GM12878 (cell line): Measurements from ENCODE around the gene CHD5. TPM values are rescaled to one million over a fixed set of nuclear protein-coding genes. Genes with fewer than 3 reads are reported as not detected.

Experiments used
- ATAC-seq: fragments of 200-7000 bp; cut with Tn5 transposase; 3 replicates; pipeline ENCODE4 v1.9.1; 2020; ENCODE audit warnings: mild to moderate bottlenecking, moderate library complexity
- BruUV-seq: library from RNA; stranded (reverse); fragments of 400-500 nt; replicated peaks from 2 replicates; lab custom pipeline; 2021; lab: Mats Ljungman, UMichigan
- CTCF ChIA-PET: fragments of 300-600 bp; sonication (Branson Sonifier 250); formaldehyde crosslinking; extraction: SDS; loops from one replicate; lab custom pipeline; 2021; ENCODE audit warnings: inconsistent platforms; lab: Yijun Ruan, JAX
- POLR2A ChIA-PET: fragments of 350-600 bp; formaldehyde crosslinking; extraction: SDS; loops from one replicate; lab custom pipeline; 2021; ENCODE audit warnings: inconsistent platforms; lab: Charles Lee
- RAD21 ChIA-PET: fragments of 300-600 bp; sonication (Branson Sonifier 250); formaldehyde crosslinking; loops from one replicate; lab custom pipeline; 2023; ENCODE audit warnings: antibody characterized with exemption; ENCODE audit not compliant: unreplicated experiment; lab: Charles Lee
- SMC1A ChIA-PET: fragments of 300-600 bp; sonication (Branson Sonifier 250); formaldehyde crosslinking; loops from one replicate; lab custom pipeline; 2023; ENCODE audit not compliant: unreplicated experiment, uncharacterized antibody; lab: Charles Lee
- DNase-seq: peaks from one replicate; pipeline ENCODE4 v3.0.0-alpha.2; 2011; ENCODE audit warnings: low read depth, low spot score
- FAIRE-seq: peaks from 3 replicates; lab custom pipeline; 2011; peaks lifted over from hg19 to GRCh38; lab: Jason Lieb, UNC
- H2AFZ ChIP-seq: 2 replicates; pipeline ENCODE4 v1.6.0; 2011; ENCODE audit warnings: low read depth, low read length, control low read depth; ENCODE audit not compliant: control insufficient read depth
- H3K27ac ChIP-seq: 2 replicates; pipeline ENCODE4 v1.5.1; 2011; ENCODE audit warnings: control low read depth; ENCODE audit not compliant: control insufficient read depth, insufficient read depth
- H3K27me3 ChIP-seq, 2 experiments: replicated peaks in 1 of 2; 2 replicates each; pipeline versions ENCODE4 v1.6.0 to v1.6.1; 2011; ENCODE audit warnings: low read length in 1 of 2; ENCODE audit not compliant: control insufficient read depth in 2 of 2, insufficient read depth in 2 of 2
- H3K36me3 ChIP-seq, 2 experiments: 2 replicates each; pipeline ENCODE4 v1.5.1; 2011; ENCODE audit warnings: low read length in 1 of 2; ENCODE audit not compliant: control insufficient read depth in 2 of 2, insufficient read depth in 2 of 2
- H3K4me1 ChIP-seq: 2 replicates; pipeline ENCODE4 v1.6.1; 2011; ENCODE audit warnings: mild to moderate bottlenecking, low read length, moderate library complexity, mixed read lengths; ENCODE audit not compliant: control insufficient read depth, insufficient read depth
- H3K4me2 ChIP-seq: 2 replicates; pipeline ENCODE4 v1.6.0; 2011; ENCODE audit warnings: control low read depth; ENCODE audit not compliant: control insufficient read depth, insufficient read depth
- H3K4me3 ChIP-seq: fragments of 200-600 bp; sonication (generic); 2 replicates; pipeline ENCODE4 v1.5.1; 2016
- H3K79me2 ChIP-seq: 2 replicates; pipeline ENCODE4 v1.6.0; 2011; ENCODE audit warnings: low read length; ENCODE audit not compliant: control insufficient read depth, insufficient read depth
- H3K9ac ChIP-seq: 2 replicates; pipeline ENCODE4 v1.8.0; 2011; ENCODE audit warnings: low read length, control low read depth, mixed read lengths; ENCODE audit not compliant: control insufficient read depth, insufficient read depth
- H3K9me3 ChIP-seq: replicated peaks from 3 replicates; pipeline ENCODE4 v1.5.1; 2011; ENCODE audit warnings: mild to moderate bottlenecking, low read length; ENCODE audit not compliant: control insufficient read depth, insufficient read depth
- H4K20me1 ChIP-seq: 2 replicates; pipeline ENCODE4 v1.6.0; 2011; ENCODE audit not compliant: control insufficient read depth, insufficient read depth
- ASH2L ChIP-seq: fragments of 300-600, 200-600 bp; sonication (generic); IDR thresholded peaks from 2 replicates; pipeline ENCODE4 v1.6.1; 2017; ENCODE audit warnings: low read depth, mild to moderate bottlenecking, borderline replicate concordance
- BRCA1 ChIP-seq: IDR thresholded peaks from 2 replicates; pipeline ENCODE4 v1.6.1; 2011; ENCODE audit warnings: low read depth, low read length, improper control_type of control experiment
- RCOR1 ChIP-seq: conservative IDR thresholded peaks from 2 replicates; pipeline ENCODE4 v1.6.1; 2012; ENCODE audit warnings: low read depth, low read length, improper control_type of control experiment
- ZNF207 ChIP-seq: fragments of 450-650 bp; IDR thresholded peaks from 2 replicates; pipeline ENCODE4 v1.6.1; 2014; ENCODE audit warnings: antibody characterized with exemption, mild to moderate bottlenecking, borderline replicate concordance
- WGBS: methylation state at CpG from one replicate; pipeline ENCODE4 v1.1.6; 2016; ENCODE audit warnings: low lambda C conversion rate; ENCODE audit not compliant: insufficient replicate concordance, insufficient coverage; ENCODE audit errors: missing lambda C conversion rate; 5-methylcytosine and 5-hydroxymethylcytosine counted together
- in situ Hi-C: fragments of 300-500 bp; cut with MboI; formaldehyde crosslinking; loops from 9 replicates; pipeline ENCODE4 v1.14.3; 2018; ENCODE audit warnings: mixed read lengths
- intact Hi-C: fragments of 100-400 bp; cut with micrococcal nuclease; formaldehyde crosslinking; loops from one replicate; pipeline ENCODE4 v1.14.2; 2022; ENCODE audit not compliant: unreplicated experiment
- polyA plus RNA-seq, 11 experiments: library from polyadenylated mRNA; depleted of rRNA in 4 of 11; unstranded in 6 of 11; stranded (reverse) in 5 of 11; fragments of >200 nt; fragmentation: Nextera tagmentation in 4 of 11; fragmentation: Illumina TruSeq in 1 of 11; extraction: Ambion mirVana in 4 of 11; extraction: Trizol in 1 of 11; gene quantifications; 1 replicate in 1 of 11; 2 replicates in 10 of 11; pipeline versions ENCODE4 v1.2.1 to v1.2.3, GENCODE V29; 2011 to 2016; ENCODE audit warnings: inconsistent platforms in 2 of 11, missing spikeins in 2 of 11, low read depth in 1 of 11
- total RNA-seq, 4 experiments: library from RNA; depleted of rRNA in 3 of 4; stranded (reverse); fragments of >200 nt in 3 of 4; fragmentation: Illumina TruSeq in 1 of 4; extraction: Trizol in 1 of 4; gene quantifications; 2 replicates each; pipeline versions ENCODE4 v1.2.1 to v1.2.3, GENCODE V29; 2013 to 2021
- TF ChIP-seq, protein P1 (sequence below): IDR thresholded peaks from 2 replicates; pipeline ENCODE4 v1.6.1; 2011; ENCODE audit warnings: low read depth, low read length, improper control_type of control experiment, borderline replicate concordance

The CHD5 gene
- total and polyA plus RNA-seq, 10 of the 15 experiments (the other 5 are each of a cell fraction or from before 2014, with no cell fraction given): 0.03 to 0.49 (median 0.13) TPM; not detected in 3

DNA sequence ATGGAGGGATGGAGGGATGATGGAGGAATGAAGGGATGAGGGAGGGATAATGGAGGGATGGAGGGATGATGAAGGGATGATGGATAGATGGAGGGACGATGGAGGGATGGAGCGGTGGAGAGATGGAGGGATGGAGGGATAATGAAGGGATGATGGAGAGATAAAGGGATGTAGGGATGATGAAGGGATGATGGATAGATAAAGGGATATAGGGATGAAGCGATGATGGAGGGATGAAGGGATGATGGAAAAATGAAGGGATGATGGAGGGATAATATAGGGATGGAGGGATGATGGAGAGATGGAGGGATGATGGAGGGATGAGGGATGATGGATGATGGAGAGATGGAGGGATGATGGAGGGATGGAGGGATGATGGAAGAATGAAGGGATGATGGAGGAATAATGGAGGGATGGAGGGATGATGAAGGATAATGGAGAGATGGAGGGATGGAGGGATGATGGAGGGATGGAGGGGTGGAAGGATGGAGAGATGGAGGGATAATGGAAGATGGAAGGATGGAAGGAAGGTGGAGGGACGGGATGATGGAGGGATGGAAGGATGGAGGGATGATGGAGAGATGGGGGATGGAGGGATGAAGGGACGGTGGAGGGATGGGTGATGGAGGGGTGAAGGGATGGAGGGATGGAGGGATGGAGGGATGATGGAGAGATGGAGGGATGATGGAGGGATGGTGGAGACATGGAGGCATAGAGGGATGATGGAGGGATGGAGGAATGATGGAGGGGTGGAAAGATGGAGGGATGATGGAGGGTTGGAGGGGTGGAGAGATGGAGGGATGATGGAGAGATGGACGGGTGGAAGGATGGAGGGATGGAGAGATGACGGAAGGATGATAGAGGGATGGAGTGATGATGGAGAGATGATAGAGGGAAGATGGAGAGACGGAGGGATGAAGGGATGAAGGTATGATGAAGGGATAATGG lies 72.4 kb downstream of the CHD5 start:
- ChIA-PET SMC1A (no interaction called here), POLR2A (no interaction called here), CTCF (no interaction called here), RAD21 (no interaction called here)
- no peaks in the 10 kb centered on the region for H4K20me1 ChIP-seq
- no peak for DNase-seq
- no peak for ATAC-seq
- BruUV-seq: no TSS peak
- H3K4me1 ChIP-seq: no peaks in the 10 kb centered on the region
- H3K27ac ChIP-seq: no peak overlapping the region
- no peaks in the 10 kb centered on the region for H3K9me3 ChIP-seq
- TF ChIP-seq RCOR1: no peak
- no peak for TF ChIP-seq ASH2L
- TF ChIP-seq, protein P1, sequence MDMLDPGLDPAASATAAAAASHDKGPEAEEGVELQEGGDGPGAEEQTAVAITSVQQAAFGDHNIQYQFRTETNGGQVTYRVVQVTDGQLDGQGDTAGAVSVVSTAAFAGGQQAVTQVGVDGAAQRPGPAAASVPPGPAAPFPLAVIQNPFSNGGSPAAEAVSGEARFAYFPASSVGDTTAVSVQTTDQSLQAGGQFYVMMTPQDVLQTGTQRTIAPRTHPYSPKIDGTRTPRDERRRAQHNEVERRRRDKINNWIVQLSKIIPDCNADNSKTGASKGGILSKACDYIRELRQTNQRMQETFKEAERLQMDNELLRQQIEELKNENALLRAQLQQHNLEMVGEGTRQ: no peak
- TF ChIP-seq ZNF207: no peak
- no peak overlapping the region for H2AFZ ChIP-seq
- in situ Hi-C loops (no loop called here), intact Hi-C loops (loop anchor here (2.0 kb wide), 1 partner anchor 139 kb away; no protein-coding TSS in a partner anchor)
- WGBS: 35% methylated on average over 6 of the region's 8 CpGs
- H3K4me3 ChIP-seq: no peak overlapping the region
- no peak overlapping the region for H3K9ac ChIP-seq
- H3K79me2 ChIP-seq: no peaks in the 10 kb centered on the region
- no peaks in the 10 kb centered on the region for H3K36me3 ChIP-seq
- no peak overlapping the region for H3K4me2 ChIP-seq
- FAIRE-seq: no peak
- H3K27me3 ChIP-seq: no peaks in the 10 kb centered on the region

DNA sequence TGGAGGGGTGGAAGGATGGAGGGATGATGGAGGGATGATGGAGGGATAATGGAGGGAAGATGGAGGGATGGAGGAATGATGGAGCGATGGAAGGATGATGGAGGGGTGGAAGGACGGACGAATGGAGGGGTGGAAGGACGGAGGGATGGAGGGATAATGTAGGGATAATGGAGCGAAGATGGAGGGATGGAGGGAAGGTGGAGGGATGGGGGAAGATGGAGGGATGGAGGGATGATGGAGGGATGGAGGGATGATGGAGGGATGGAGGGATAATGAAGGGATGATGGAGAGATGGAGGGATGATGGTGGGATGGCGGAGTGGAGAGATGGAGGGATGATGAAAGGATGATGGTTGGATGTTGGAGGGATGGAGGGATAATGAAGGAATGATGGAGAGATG lies 73.1 kb downstream of the CHD5 start:
- no peak for TF ChIP-seq BRCA1
- no peaks in the 10 kb centered on the region for H3K36me3 ChIP-seq
- no peak overlapping the region for H3K4me3 ChIP-seq
- H3K9ac ChIP-seq: no peak overlapping the region
- H3K4me1 ChIP-seq: no peaks in the 10 kb centered on the region
- DNase-seq (no peak), FAIRE-seq (no peak), ATAC-seq (no peak)
- no peaks in the 10 kb centered on the region for H4K20me1 ChIP-seq
- ChIA-PET RAD21 (no interaction called here), SMC1A (no interaction called here), CTCF (no interaction called here), POLR2A (no interaction called here)
- H3K79me2 ChIP-seq: no peaks in the 10 kb centered on the region
- H3K4me2 ChIP-seq: no peak overlapping the region
- H3K27ac ChIP-seq: no peak overlapping the region
- in situ Hi-C loops (no loop called here), intact Hi-C loops (no loop called here)
- no peaks in the 10 kb centered on the region for H3K27me3 ChIP-seq
- BruUV-seq: no TSS peak
- H3K9me3 ChIP-seq: no peaks in the 10 kb centered on the region
- no peak overlapping the region for H2AFZ ChIP-seq
- WGBS: 82% methylated on average over 3 of the region's 6 CpGs
